GM23248 (cell line): Measurements from ENCODE around the gene MRPL46.

Source experiments
- EZH2 ChIP-seq: fragments of 200-600 bp; sonication (generic); IDR thresholded peaks from 2 replicates; pipeline ENCODE4 v1.6.1; 2018; ENCODE audit warnings: antibody characterized with exemption, mild to moderate bottlenecking; ENCODE audit not compliant: insufficient read depth, poor library complexity, severe bottlenecking
- EZH2phosphoT487 ChIP-seq: fragments of 200-600 bp; sonication (generic); IDR thresholded peaks from 2 replicates; pipeline ENCODE4 v1.6.1; 2018; ENCODE audit warnings: antibody characterized with exemption, moderate library complexity, mild to moderate bottlenecking, low read depth; ENCODE audit not compliant: insufficient read depth

GRCh38 chr15:88490036-88490435 is 22.8 kb upstream of the MRPL46 start:
- TF ChIP-seq EZH2 (no peak), EZH2phosphoT487 (no peak)
